Stomach smooth muscle (tissue), 2 donors: ENCODE data around the gene ADAMTS16.
A peak's percentile ranks its signal among the peaks of the same experiment; 100 is the strongest.
"Not testable (repeated sequence)": the region's sequence is repeated elsewhere in the genome, so short reads cannot be mapped to it uniquely, and the experiment has no call there.

Experiments
- H3K27ac ChIP-seq: one replicate; pipeline ENCODE4 v1.7.0; 2013; ENCODE audit warnings: mild to moderate bottlenecking, low read length, inconsistent platforms
- H3K27me3 ChIP-seq, 2 donors: one replicate each; pipeline ENCODE4 v1.7.0; 2013; ENCODE audit warnings: low read length in 2 of 2; ENCODE audit not compliant: insufficient read depth in 2 of 2, control insufficient read depth in 1 of 2
- H3K36me3 ChIP-seq, 2 donors: one replicate each; pipeline ENCODE4 v1.7.0; 2013; ENCODE audit warnings: low read length in 2 of 2; ENCODE audit not compliant: control insufficient read depth in 2 of 2, insufficient read depth in 2 of 2
- H3K4me1 ChIP-seq: one replicate; pipeline ENCODE4 v1.7.0; 2013; ENCODE audit warnings: low read length; ENCODE audit not compliant: control insufficient read depth, insufficient read depth
- H3K4me3 ChIP-seq, 2 donors: one replicate each; pipeline ENCODE4 v1.7.0; 2013; ENCODE audit warnings: low read length in 2 of 2
- H3K9ac ChIP-seq, 2 donors: one replicate each; pipeline ENCODE4 v1.7.0; 2013; ENCODE audit warnings: low read length in 2 of 2, mild to moderate bottlenecking in 1 of 2
- H3K9me3 ChIP-seq, 2 donors: one replicate each; pipeline ENCODE4 v1.7.0; 2013; ENCODE audit warnings: low read length in 2 of 2; ENCODE audit not compliant: control insufficient read depth in 2 of 2
- donor health status: healthy.
- donor health status: Pancreatic carcinoma.

Gene ADAMTS16

GRCh38 chr5:5126444-5126843 is 13.7 kb upstream of the ADAMTS16 start:
- H3K4me1 ChIP-seq, result no peaks in the 10 kb centered on the region
- H3K4me3 ChIP-seq, result no peak overlapping the region
- no peak overlapping the region for H3K9ac ChIP-seq
- H3K27ac ChIP-seq, result no peak overlapping the region
- no peaks in the 10 kb centered on the region for H3K9me3 ChIP-seq
- peaks cover 0 to 2% of the 10 kb centered on the region in 2 donors for H3K27me3 ChIP-seq
- no peaks in the 10 kb centered on the region for H3K36me3 ChIP-seq

- H3K27me3 ChIP-seq, result peaks cover 0 to 2% of the 10 kb centered on the region in 2 donors
- H3K4me3 ChIP-seq, result no peak overlapping the region
- no peak overlapping the region for H3K9ac ChIP-seq
- H3K4me1 ChIP-seq, result no peaks in the 10 kb centered on the region
- H3K27ac ChIP-seq, result no peak overlapping the region
- H3K9me3 ChIP-seq, result no peaks in the 10 kb centered on the region
- H3K36me3 ChIP-seq, result no peaks in the 10 kb centered on the region
These were observed 11.4 kb upstream of the ADAMTS16 start for GRCh38 chr5:5128766-5129165.

GRCh38 chr5:5132234-5132633 is 7.9 kb upstream of the ADAMTS16 start:
- H3K36me3 ChIP-seq, result no peaks in the 10 kb centered on the region
- no peak overlapping the region for H3K4me3 ChIP-seq
- H3K9me3 ChIP-seq, result no peaks in the 10 kb centered on the region
- H3K9ac ChIP-seq, result no peak overlapping the region
- no peaks in the 10 kb centered on the region for H3K27me3 ChIP-seq
- H3K4me1 ChIP-seq, result no peaks in the 10 kb centered on the region
- H3K27ac ChIP-seq, result no peak overlapping the region

GRCh38 chr5:5132693-5133295 is 7.3 kb upstream of the ADAMTS16 start:
- no peaks in the 10 kb centered on the region for H3K4me1 ChIP-seq

GRCh38 chr5:5134107-5134506 is 6.0 kb upstream of the ADAMTS16 start:
- no peak overlapping the region for H3K9ac ChIP-seq
- no peak overlapping the region for H3K27ac ChIP-seq
- peaks cover 0 to 1% of the 10 kb centered on the region in 2 donors for H3K27me3 ChIP-seq
- H3K36me3 ChIP-seq, result no peaks in the 10 kb centered on the region
- H3K4me1 ChIP-seq, result no peaks in the 10 kb centered on the region
- H3K4me3 ChIP-seq, result no peak overlapping the region
- H3K9me3 ChIP-seq, result no peaks in the 10 kb centered on the region

More at GRCh38 chr5:5132693-5133295, 7.3 kb upstream of the ADAMTS16 start:
- H3K9ac ChIP-seq, result no peak overlapping the region
- H3K36me3 ChIP-seq, result no peaks in the 10 kb centered on the region
- H3K27ac ChIP-seq, result no peak overlapping the region
- no peaks in the 10 kb centered on the region for H3K27me3 ChIP-seq
- H3K9me3 ChIP-seq, result no peaks in the 10 kb centered on the region
- no peak overlapping the region for H3K4me3 ChIP-seq

GRCh38 chr5:5135957-5136676 is 4.0 kb upstream of the ADAMTS16 start:
- H3K36me3 ChIP-seq, result no peaks in the 10 kb centered on the region
- H3K9me3 ChIP-seq, result no peaks in the 10 kb centered on the region
- no peak overlapping the region for H3K9ac ChIP-seq
- H3K27me3 ChIP-seq, result peaks cover 8 to 20% of the 10 kb centered on the region in 2 donors
- H3K4me3 ChIP-seq, result no peak overlapping the region
- peaks cover 14% of the 10 kb centered on the region for H3K4me1 ChIP-seq
- no peak overlapping the region for H3K27ac ChIP-seq

- Histone ChIP-seq H3K4me1 (peaks cover 14% of the 10 kb centered on the region), H3K27me3 (peaks cover 10 to 28% of the 10 kb centered on the region in 2 donors)
- H3K4me3 ChIP-seq, H3K27ac ChIP-seq, H3K36me3 ChIP-seq, H3K9ac ChIP-seq, H3K9me3 ChIP-seq: not testable (repeated sequence)
These were observed 2.3 kb upstream of the ADAMTS16 start for GRCh38 chr5:5137851-5138250.

GRCh38 chr5:5139336-5139776 is 774 bp upstream of the ADAMTS16 start:
- no peaks in the 10 kb centered on the region for H3K9me3 ChIP-seq
- no peaks in the 10 kb centered on the region for H3K36me3 ChIP-seq
- H3K27ac ChIP-seq, result no peak overlapping the region
- no peak overlapping the region for H3K9ac ChIP-seq
- H3K4me3 ChIP-seq, result no peak overlapping the region
- peaks cover 10 to 28% of the 10 kb centered on the region in 2 donors for H3K27me3 ChIP-seq
- peaks cover 14% of the 10 kb centered on the region for H3K4me1 ChIP-seq

GRCh38 chr5:5140479-5141338 is 579 bp downstream of the ADAMTS16 start:
- Histone ChIP-seq H3K4me1 (peaks cover 14% of the 10 kb centered on the region), H3K9ac (no peak overlapping the region), H3K4me3 (peak overlapping the region; percentile 49 to 64), H3K36me3 (no peaks in the 10 kb centered on the region), H3K9me3 (no peaks in the 10 kb centered on the region), H3K27ac (no peak overlapping the region), H3K27me3 (peaks cover 10 to 28% of the 10 kb centered on the region in 2 donors)

GRCh38 chr5:5141339-5141599 is 1.1 kb downstream of the ADAMTS16 start:
- Histone ChIP-seq H3K27me3 (peaks cover 11 to 28% of the 10 kb centered on the region in 2 donors), H3K9ac (no peak overlapping the region), H3K4me1 (peaks cover 14% of the 10 kb centered on the region), H3K36me3 (no peaks in the 10 kb centered on the region), H3K27ac (no peak overlapping the region), H3K9me3 (no peaks in the 10 kb centered on the region), H3K4me3 (peak overlapping the region; percentile 49 to 64)
